ENCODE results near the gene FAM181A.

DNA sequence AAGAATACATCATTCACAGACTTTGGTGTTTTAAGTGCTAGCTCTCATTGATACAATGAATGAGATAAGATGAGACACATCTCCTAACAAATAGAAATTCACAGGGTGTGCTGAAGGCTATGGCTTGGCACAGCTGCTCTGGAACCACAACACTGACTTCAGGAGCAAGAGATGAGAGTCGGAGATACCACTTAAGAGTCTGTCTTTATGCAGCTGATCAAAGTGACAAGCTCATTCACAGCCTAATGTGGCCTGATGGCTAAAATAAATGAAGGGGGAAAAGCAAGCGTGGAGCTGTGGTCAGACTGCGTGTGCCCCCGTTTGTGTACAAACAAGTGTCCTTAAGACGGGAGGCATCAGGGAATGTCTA lies 29.7 kb upstream of the FAM181A start:
- no peak for TF ChIP-seq EZH2 (IDR thresholded peaks at IDR 0.05; ENCODE audit: low read length, unreplicated experiment)
- TF ChIP-seq, protein P1, sequence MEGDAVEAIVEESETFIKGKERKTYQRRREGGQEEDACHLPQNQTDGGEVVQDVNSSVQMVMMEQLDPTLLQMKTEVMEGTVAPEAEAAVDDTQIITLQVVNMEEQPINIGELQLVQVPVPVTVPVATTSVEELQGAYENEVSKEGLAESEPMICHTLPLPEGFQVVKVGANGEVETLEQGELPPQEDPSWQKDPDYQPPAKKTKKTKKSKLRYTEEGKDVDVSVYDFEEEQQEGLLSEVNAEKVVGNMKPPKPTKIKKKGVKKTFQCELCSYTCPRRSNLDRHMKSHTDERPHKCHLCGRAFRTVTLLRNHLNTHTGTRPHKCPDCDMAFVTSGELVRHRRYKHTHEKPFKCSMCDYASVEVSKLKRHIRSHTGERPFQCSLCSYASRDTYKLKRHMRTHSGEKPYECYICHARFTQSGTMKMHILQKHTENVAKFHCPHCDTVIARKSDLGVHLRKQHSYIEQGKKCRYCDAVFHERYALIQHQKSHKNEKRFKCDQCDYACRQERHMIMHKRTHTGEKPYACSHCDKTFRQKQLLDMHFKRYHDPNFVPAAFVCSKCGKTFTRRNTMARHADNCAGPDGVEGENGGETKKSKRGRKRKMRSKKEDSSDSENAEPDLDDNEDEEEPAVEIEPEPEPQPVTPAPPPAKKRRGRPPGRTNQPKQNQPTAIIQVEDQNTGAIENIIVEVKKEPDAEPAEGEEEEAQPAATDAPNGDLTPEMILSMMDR (conservative IDR thresholded peaks at IDR 0.05; ENCODE audit: low read depth, low read length), result no peak
- TF ChIP-seq EZH2phosphoT487 (IDR thresholded peaks at IDR 0.05; ENCODE audit: borderline replicate concordance, low read length), result no peak
